GM12878 (cell line): ENCODE measurements around the gene FOXJ1. TPM values are rescaled to one million over a fixed set of nuclear protein-coding genes. Genes with fewer than 3 reads are reported as not detected.
A peak's percentile ranks its signal among the peaks of the same experiment; 100 is the strongest.

Experiments
- ATAC-seq: fragments of 200-7000 bp; cut with Tn5 transposase; 3 replicates; pipeline ENCODE4 v1.9.1; 2020; ENCODE audit warnings: mild to moderate bottlenecking, moderate library complexity
- BruUV-seq: library from RNA; stranded (reverse); fragments of 400-500 nt; replicated peaks from 2 replicates; lab custom pipeline; 2021; lab: Mats Ljungman, UMichigan
- CTCF ChIA-PET: fragments of 300-600 bp; sonication (Branson Sonifier 250); formaldehyde crosslinking; extraction: SDS; loops from one replicate; lab custom pipeline; 2021; ENCODE audit warnings: inconsistent platforms; lab: Yijun Ruan, JAX
- POLR2A ChIA-PET: fragments of 350-600 bp; formaldehyde crosslinking; extraction: SDS; loops from one replicate; lab custom pipeline; 2021; ENCODE audit warnings: inconsistent platforms; lab: Charles Lee
- RAD21 ChIA-PET: fragments of 300-600 bp; sonication (Branson Sonifier 250); formaldehyde crosslinking; loops from one replicate; lab custom pipeline; 2023; ENCODE audit warnings: antibody characterized with exemption; ENCODE audit not compliant: unreplicated experiment; lab: Charles Lee
- SMC1A ChIA-PET: fragments of 300-600 bp; sonication (Branson Sonifier 250); formaldehyde crosslinking; loops from one replicate; lab custom pipeline; 2023; ENCODE audit not compliant: unreplicated experiment, uncharacterized antibody; lab: Charles Lee
- DNase-seq: peaks from one replicate; pipeline ENCODE4 v3.0.0-alpha.2; 2011; ENCODE audit warnings: low read depth, low spot score
- FAIRE-seq: peaks from 3 replicates; lab custom pipeline; 2011; peaks lifted over from hg19 to GRCh38; lab: Jason Lieb, UNC
- H2AFZ ChIP-seq: 2 replicates; pipeline ENCODE4 v1.6.0; 2011; ENCODE audit warnings: low read depth, low read length, control low read depth; ENCODE audit not compliant: control insufficient read depth
- H3K27ac ChIP-seq: 2 replicates; pipeline ENCODE4 v1.5.1; 2011; ENCODE audit warnings: control low read depth; ENCODE audit not compliant: control insufficient read depth, insufficient read depth
- H3K27me3 ChIP-seq, 2 experiments: replicated peaks in 1 of 2; 2 replicates each; pipeline versions ENCODE4 v1.6.0 to v1.6.1; 2011; ENCODE audit warnings: low read length in 1 of 2; ENCODE audit not compliant: control insufficient read depth in 2 of 2, insufficient read depth in 2 of 2
- H3K36me3 ChIP-seq, 2 experiments: 2 replicates each; pipeline ENCODE4 v1.5.1; 2011; ENCODE audit warnings: low read length in 1 of 2; ENCODE audit not compliant: control insufficient read depth in 2 of 2, insufficient read depth in 2 of 2
- H3K4me1 ChIP-seq: 2 replicates; pipeline ENCODE4 v1.6.1; 2011; ENCODE audit warnings: mild to moderate bottlenecking, low read length, moderate library complexity, mixed read lengths; ENCODE audit not compliant: control insufficient read depth, insufficient read depth
- H3K4me2 ChIP-seq: 2 replicates; pipeline ENCODE4 v1.6.0; 2011; ENCODE audit warnings: control low read depth; ENCODE audit not compliant: control insufficient read depth, insufficient read depth
- H3K4me3 ChIP-seq: fragments of 200-600 bp; sonication (generic); 2 replicates; pipeline ENCODE4 v1.5.1; 2016
- H3K79me2 ChIP-seq: 2 replicates; pipeline ENCODE4 v1.6.0; 2011; ENCODE audit warnings: low read length; ENCODE audit not compliant: control insufficient read depth, insufficient read depth
- H3K9ac ChIP-seq: 2 replicates; pipeline ENCODE4 v1.8.0; 2011; ENCODE audit warnings: low read length, control low read depth, mixed read lengths; ENCODE audit not compliant: control insufficient read depth, insufficient read depth
- H3K9me3 ChIP-seq: replicated peaks from 3 replicates; pipeline ENCODE4 v1.5.1; 2011; ENCODE audit warnings: mild to moderate bottlenecking, low read length; ENCODE audit not compliant: control insufficient read depth, insufficient read depth
- H4K20me1 ChIP-seq: 2 replicates; pipeline ENCODE4 v1.6.0; 2011; ENCODE audit not compliant: control insufficient read depth, insufficient read depth
- CTCF ChIP-seq, 3 experiments: IDR thresholded peaks in 2 of 3; conservative IDR thresholded peaks in 1 of 3; 2 replicates each; pipeline ENCODE4 v1.5.1; 2011; ENCODE audit warnings: low read depth in 3 of 3, low read length in 3 of 3, mild to moderate bottlenecking in 3 of 3, control low read depth in 2 of 3, moderate library complexity in 2 of 3, inconsistent platforms in 1 of 3, mixed read lengths in 1 of 3; ENCODE audit not compliant: control insufficient read depth in 2 of 3, insufficient read depth in 1 of 3; ENCODE audit errors: extremely low read depth in 1 of 3
- ESRRA ChIP-seq: IDR thresholded peaks from 2 replicates; pipeline ENCODE4 v1.6.1; 2012; ENCODE audit warnings: mild to moderate bottlenecking, low read length, improper control_type of control experiment
- LARP7 ChIP-seq: fragments of 450-650 bp; IDR thresholded peaks from 2 replicates; pipeline ENCODE4 v1.6.1; 2017; ENCODE audit warnings: mild to moderate bottlenecking
- MYC ChIP-seq: IDR thresholded peaks from 2 replicates; pipeline ENCODE4 v1.6.1; 2011; ENCODE audit warnings: mild to moderate bottlenecking, low read length, moderate library complexity, inconsistent platforms; ENCODE audit not compliant: insufficient read depth, insufficient replicate concordance, insufficient read length, severe bottlenecking
- NBN ChIP-seq: fragments of 450-650 bp; IDR thresholded peaks from 2 replicates; pipeline ENCODE4 v1.6.1; 2016
- TARDBP ChIP-seq: IDR thresholded peaks from 2 replicates; pipeline ENCODE4 v1.6.1; 2016; ENCODE audit warnings: borderline replicate concordance
- TCF7 ChIP-seq: IDR thresholded peaks from 2 replicates; pipeline ENCODE4 v1.6.1; 2014; ENCODE audit warnings: antibody characterized with exemption, borderline replicate concordance
- ZNF384 ChIP-seq: IDR thresholded peaks from 2 replicates; pipeline ENCODE4 v1.6.1; 2012; ENCODE audit warnings: low read depth, mild to moderate bottlenecking, low read length, improper control_type of control experiment, borderline replicate concordance
- WGBS: methylation state at CpG from one replicate; pipeline ENCODE4 v1.1.6; 2016; ENCODE audit warnings: low lambda C conversion rate; ENCODE audit not compliant: insufficient replicate concordance, insufficient coverage; ENCODE audit errors: missing lambda C conversion rate; 5-methylcytosine and 5-hydroxymethylcytosine counted together
- in situ Hi-C: fragments of 300-500 bp; cut with MboI; formaldehyde crosslinking; loops from 9 replicates; pipeline ENCODE4 v1.14.3; 2018; ENCODE audit warnings: mixed read lengths
- intact Hi-C: fragments of 100-400 bp; cut with micrococcal nuclease; formaldehyde crosslinking; loops from one replicate; pipeline ENCODE4 v1.14.2; 2022; ENCODE audit not compliant: unreplicated experiment
- polyA plus RNA-seq, 11 experiments: library from polyadenylated mRNA; depleted of rRNA in 4 of 11; unstranded in 6 of 11; stranded (reverse) in 5 of 11; fragments of >200 nt; fragmentation: Nextera tagmentation in 4 of 11; fragmentation: Illumina TruSeq in 1 of 11; extraction: Ambion mirVana in 4 of 11; extraction: Trizol in 1 of 11; gene quantifications; 1 replicate in 1 of 11; 2 replicates in 10 of 11; pipeline versions ENCODE4 v1.2.1 to v1.2.3, GENCODE V29; 2011 to 2016; ENCODE audit warnings: inconsistent platforms in 2 of 11, missing spikeins in 2 of 11, low read depth in 1 of 11
- total RNA-seq, 4 experiments: library from RNA; depleted of rRNA in 3 of 4; stranded (reverse); fragments of >200 nt in 3 of 4; fragmentation: Illumina TruSeq in 1 of 4; extraction: Trizol in 1 of 4; gene quantifications; 2 replicates each; pipeline versions ENCODE4 v1.2.1 to v1.2.3, GENCODE V29; 2013 to 2021
- TF ChIP-seq, protein P1 (sequence below): fragments of 450-650 bp; IDR thresholded peaks from 2 replicates; pipeline ENCODE4 v1.6.1; 2017; ENCODE audit warnings: borderline replicate concordance

The FOXJ1 gene
- total and polyA plus RNA-seq, 10 of the 15 experiments (the other 5 are each of a cell fraction or from before 2014, with no cell fraction given), result not detected

DNA sequence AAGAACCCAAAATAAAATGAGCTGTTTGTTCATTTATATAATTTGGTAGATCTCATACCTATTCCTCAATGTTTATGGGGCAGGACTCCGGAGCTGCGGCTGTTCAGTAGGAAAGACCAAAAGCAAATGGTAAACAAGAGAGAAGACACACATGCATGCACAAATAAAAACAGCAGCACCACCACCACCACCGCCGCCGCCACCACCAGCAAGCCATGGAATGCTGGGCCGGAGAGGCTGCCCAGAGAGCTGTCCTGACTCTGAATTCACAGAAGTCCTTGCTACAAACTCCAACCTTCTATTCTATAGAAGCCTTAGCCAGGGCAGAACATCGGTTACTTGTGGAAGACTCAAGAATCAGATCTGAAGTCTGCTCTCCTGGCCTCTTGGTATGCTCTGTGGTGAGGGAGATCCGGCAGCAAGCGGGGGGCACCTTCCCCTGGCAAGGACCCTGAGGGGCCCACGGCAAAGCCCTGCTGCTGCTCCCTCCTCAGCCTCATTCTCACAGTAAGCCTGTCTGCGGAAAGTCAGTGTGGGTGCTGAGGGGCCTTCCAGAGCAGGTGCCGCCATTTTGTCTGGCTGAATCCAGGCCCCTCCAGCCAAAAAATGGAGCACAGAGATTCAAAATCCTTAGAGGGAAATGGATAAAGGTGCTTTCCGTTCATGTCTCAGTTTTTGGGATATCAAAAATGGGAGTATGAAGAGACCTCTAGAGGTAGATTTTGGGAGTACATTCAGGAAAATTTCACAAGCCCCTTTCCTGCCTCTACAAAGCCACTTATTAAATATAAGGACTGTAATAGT lies 6.4 kb upstream of the FOXJ1 start:
- no TSS peak for BruUV-seq
- RAD21 ChIA-PET, result no interaction called here
- Histone ChIP-seq H3K9me3 (no peaks in the 10 kb centered on the region), H2AFZ (no peak overlapping the region), H3K36me3 (no peaks in the 10 kb centered on the region), H3K4me1 (peaks cover 21% of the 10 kb centered on the region), H4K20me1 (no peaks in the 10 kb centered on the region), H3K9ac (no peak overlapping the region), H3K4me2 (no peak overlapping the region), H3K4me3 (no peak overlapping the region), H3K79me2 (no peaks in the 10 kb centered on the region), H3K27ac (no peak overlapping the region), H3K27me3 (no peaks in the 10 kb centered on the region)
- intact Hi-C loops (no loop called here), in situ Hi-C loops (no loop called here)
- TF ChIP-seq TCF7 (no peak), TARDBP (no peak), CTCF (IDR thresholded peaks at IDR 0.05 in 2 of 3, conservative IDR thresholded peaks at IDR 0.05 in 1 of 3; ENCODE audit: control insufficient read depth in 2 of 3, extremely low read depth in 1 of 3, insufficient read depth in 1 of 3, low read depth in 3 of 3, low read length in 3 of 3) (peak; percentile 22 to 41 (median 26); a peak in 3 of 6 replicates), LARP7 (no peak), ESRRA (no peak), ZNF384 (no peak), NBN (no peak), MYC (no peak)
- TF ChIP-seq, protein P1, sequence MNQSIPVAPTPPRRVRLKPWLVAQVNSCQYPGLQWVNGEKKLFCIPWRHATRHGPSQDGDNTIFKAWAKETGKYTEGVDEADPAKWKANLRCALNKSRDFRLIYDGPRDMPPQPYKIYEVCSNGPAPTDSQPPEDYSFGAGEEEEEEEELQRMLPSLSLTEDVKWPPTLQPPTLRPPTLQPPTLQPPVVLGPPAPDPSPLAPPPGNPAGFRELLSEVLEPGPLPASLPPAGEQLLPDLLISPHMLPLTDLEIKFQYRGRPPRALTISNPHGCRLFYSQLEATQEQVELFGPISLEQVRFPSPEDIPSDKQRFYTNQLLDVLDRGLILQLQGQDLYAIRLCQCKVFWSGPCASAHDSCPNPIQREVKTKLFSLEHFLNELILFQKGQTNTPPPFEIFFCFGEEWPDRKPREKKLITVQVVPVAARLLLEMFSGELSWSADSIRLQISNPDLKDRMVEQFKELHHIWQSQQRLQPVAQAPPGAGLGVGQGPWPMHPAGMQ, result no peak
- ATAC-seq, result no peak
- POLR2A ChIA-PET, result no interaction called here
- SMC1A ChIA-PET, result interaction anchor here (1.5 to 2.7 kb wide), 2 partner anchors 21 to 33 kb away, joined by 4 to 13 read pairs; no protein-coding TSS in a partner anchor
- CTCF ChIA-PET, result interaction anchor here (1.8 kb wide), 1 partner anchor 23 kb away, joined by 6 read pairs; no protein-coding TSS in a partner anchor
- WGBS, result 86% methylated on average over 13 of the region's 13 CpGs
- no peak for FAIRE-seq
- no peak for DNase-seq
